OCI-LY1 (cell line): ENCODE data around the gene DKK3.

ENCODE experiments used
- EZH2 ChIP-seq: fragments of 200-600 bp; sonication (generic), shearing (Covaris generic); IDR thresholded peaks from 2 replicates; pipeline ENCODE4 v1.8.0; 2017; ENCODE audit warnings: borderline replicate concordance, mixed run types, mild to moderate bottlenecking, antibody characterized with exemption, low read length, moderate library complexity, mixed read lengths
- TF ChIP-seq, protein P1 (sequence below): fragments of 200-600 bp; sonication (generic), shearing (Covaris generic); IDR thresholded peaks from 2 replicates; pipeline ENCODE4 v1.5.1; 2017; ENCODE audit warnings: mild to moderate bottlenecking, antibody characterized with exemption, low read length, moderate library complexity, mixed read lengths

- TF ChIP-seq, protein P1, sequence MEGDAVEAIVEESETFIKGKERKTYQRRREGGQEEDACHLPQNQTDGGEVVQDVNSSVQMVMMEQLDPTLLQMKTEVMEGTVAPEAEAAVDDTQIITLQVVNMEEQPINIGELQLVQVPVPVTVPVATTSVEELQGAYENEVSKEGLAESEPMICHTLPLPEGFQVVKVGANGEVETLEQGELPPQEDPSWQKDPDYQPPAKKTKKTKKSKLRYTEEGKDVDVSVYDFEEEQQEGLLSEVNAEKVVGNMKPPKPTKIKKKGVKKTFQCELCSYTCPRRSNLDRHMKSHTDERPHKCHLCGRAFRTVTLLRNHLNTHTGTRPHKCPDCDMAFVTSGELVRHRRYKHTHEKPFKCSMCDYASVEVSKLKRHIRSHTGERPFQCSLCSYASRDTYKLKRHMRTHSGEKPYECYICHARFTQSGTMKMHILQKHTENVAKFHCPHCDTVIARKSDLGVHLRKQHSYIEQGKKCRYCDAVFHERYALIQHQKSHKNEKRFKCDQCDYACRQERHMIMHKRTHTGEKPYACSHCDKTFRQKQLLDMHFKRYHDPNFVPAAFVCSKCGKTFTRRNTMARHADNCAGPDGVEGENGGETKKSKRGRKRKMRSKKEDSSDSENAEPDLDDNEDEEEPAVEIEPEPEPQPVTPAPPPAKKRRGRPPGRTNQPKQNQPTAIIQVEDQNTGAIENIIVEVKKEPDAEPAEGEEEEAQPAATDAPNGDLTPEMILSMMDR = no peak
- no peak for TF ChIP-seq EZH2
Measured at GRCh38 chr11:11966354-11966741, 42.1 kb downstream of the DKK3 start.
